Measurements from ENCODE around the gene FAM89A. TPM values are rescaled to one million over a fixed set of nuclear protein-coding genes. Genes with fewer than 3 reads are reported as not detected.
"Not testable (repeated sequence)": the region's sequence is repeated elsewhere in the genome, so short reads cannot be mapped to it uniquely, and the experiment has no call there.

The FAM89A gene
- total and polyA plus RNA-seq, 4 donors: 14.3 to 27.1 (median 23.2) TPM

GRCh38 chr1:231013391-231014015 lies 26.6 kb downstream of the FAM89A start:
- WGBS, 2 donors: 75 to 84% methylated on average over 3 of the region's 3 CpGs
- no peaks in the 10 kb centered on the region for H3K4me1 ChIP-seq (ENCODE audit: control insufficient read depth in 5 of 5, insufficient read depth in 5 of 5, low read length in 5 of 5)
- TF ChIP-seq, protein P1, sequence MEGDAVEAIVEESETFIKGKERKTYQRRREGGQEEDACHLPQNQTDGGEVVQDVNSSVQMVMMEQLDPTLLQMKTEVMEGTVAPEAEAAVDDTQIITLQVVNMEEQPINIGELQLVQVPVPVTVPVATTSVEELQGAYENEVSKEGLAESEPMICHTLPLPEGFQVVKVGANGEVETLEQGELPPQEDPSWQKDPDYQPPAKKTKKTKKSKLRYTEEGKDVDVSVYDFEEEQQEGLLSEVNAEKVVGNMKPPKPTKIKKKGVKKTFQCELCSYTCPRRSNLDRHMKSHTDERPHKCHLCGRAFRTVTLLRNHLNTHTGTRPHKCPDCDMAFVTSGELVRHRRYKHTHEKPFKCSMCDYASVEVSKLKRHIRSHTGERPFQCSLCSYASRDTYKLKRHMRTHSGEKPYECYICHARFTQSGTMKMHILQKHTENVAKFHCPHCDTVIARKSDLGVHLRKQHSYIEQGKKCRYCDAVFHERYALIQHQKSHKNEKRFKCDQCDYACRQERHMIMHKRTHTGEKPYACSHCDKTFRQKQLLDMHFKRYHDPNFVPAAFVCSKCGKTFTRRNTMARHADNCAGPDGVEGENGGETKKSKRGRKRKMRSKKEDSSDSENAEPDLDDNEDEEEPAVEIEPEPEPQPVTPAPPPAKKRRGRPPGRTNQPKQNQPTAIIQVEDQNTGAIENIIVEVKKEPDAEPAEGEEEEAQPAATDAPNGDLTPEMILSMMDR (IDR thresholded peaks at IDR 0.05; ENCODE audit: control extremely low read depth, extremely low read depth): no peak
- H3K9me3 ChIP-seq (ENCODE audit: control insufficient read depth in 4 of 4, insufficient read depth in 3 of 4, low read length in 3 of 4): peaks cover 0 to 2% (median under 1%) of the 10 kb centered on the region in 4 donors
- DNase-seq (no peak), ATAC-seq (ENCODE audit: insufficient read depth, low FRiP score) (no peak)
- H3K9ac ChIP-seq (ENCODE audit: insufficient read depth in 1 of 2, low read length in 2 of 2): no peak overlapping the region
- H3K27ac ChIP-seq (ENCODE audit: low read depth in 1 of 2, low read length in 1 of 2): no peak overlapping the region
- peaks cover 0 to 14% (median 6%) of the 10 kb centered on the region in 4 donors for H3K36me3 ChIP-seq (ENCODE audit: control insufficient read depth in 4 of 4, insufficient read depth in 4 of 4, low read length in 4 of 4)
- H3K27me3 ChIP-seq (ENCODE audit: control insufficient read depth in 3 of 3, insufficient read depth in 3 of 3, low read length in 2 of 3): no peaks in the 10 kb centered on the region
- no peak overlapping the region for H3K4me3 ChIP-seq

- H3K27ac ChIP-seq (ENCODE audit: low read depth in 1 of 2, low read length in 1 of 2): no peak overlapping the region
- no peak overlapping the region for H3K4me3 ChIP-seq
- no peaks in the 10 kb centered on the region for H3K4me1 ChIP-seq (ENCODE audit: control insufficient read depth in 5 of 5, insufficient read depth in 5 of 5, low read length in 5 of 5)
- H3K9ac ChIP-seq (ENCODE audit: insufficient read depth in 1 of 2, low read length in 2 of 2): no peak overlapping the region
- no peak for ATAC-seq (ENCODE audit: insufficient read depth, low FRiP score)
- no peaks in the 10 kb centered on the region for H3K27me3 ChIP-seq (ENCODE audit: control insufficient read depth in 3 of 3, insufficient read depth in 3 of 3, low read length in 2 of 3)
- DNase-seq: no peak
- TF ChIP-seq, protein P1 (IDR thresholded peaks at IDR 0.05; ENCODE audit: control extremely low read depth, extremely low read depth): no peak
- peaks cover 0 to 2% (median under 1%) of the 10 kb centered on the region in 4 donors for H3K9me3 ChIP-seq (ENCODE audit: control insufficient read depth in 4 of 4, insufficient read depth in 3 of 4, low read length in 3 of 4)
- WGBS, 2 donors: 88 to 94% methylated on average over 5 of the region's 5 CpGs
- peaks cover 0 to 10% (median 5%) of the 10 kb centered on the region in 4 donors for H3K36me3 ChIP-seq (ENCODE audit: control insufficient read depth in 4 of 4, insufficient read depth in 4 of 4, low read length in 4 of 4)
Measured at GRCh38 chr1:231011963-231012362, 28.1 kb downstream of the FAM89A start.

- WGBS, 2 donors: 97 to 98% methylated on average over 2 of the region's 2 CpGs
- peaks cover 0 to 2% (median under 1%) of the 10 kb centered on the region in 4 donors for H3K9me3 ChIP-seq (ENCODE audit: control insufficient read depth in 4 of 4, insufficient read depth in 3 of 4, low read length in 3 of 4)
- H3K4me1 ChIP-seq (ENCODE audit: control insufficient read depth in 5 of 5, insufficient read depth in 5 of 5, low read length in 5 of 5): no peaks in the 10 kb centered on the region
- TF ChIP-seq, protein P1 (IDR thresholded peaks at IDR 0.05; ENCODE audit: control extremely low read depth, extremely low read depth): no peak
- H3K9ac ChIP-seq (ENCODE audit: insufficient read depth in 1 of 2, low read length in 2 of 2): no peak overlapping the region
- H3K36me3 ChIP-seq (ENCODE audit: control insufficient read depth in 4 of 4, insufficient read depth in 4 of 4, low read length in 4 of 4): peaks cover 0 to 10% (median 5%) of the 10 kb centered on the region in 4 donors
- DNase-seq (no peak), ATAC-seq (ENCODE audit: insufficient read depth, low FRiP score) (no peak)
- H3K27me3 ChIP-seq (ENCODE audit: control insufficient read depth in 3 of 3, insufficient read depth in 3 of 3, low read length in 2 of 3): no peaks in the 10 kb centered on the region
- H3K27ac ChIP-seq (ENCODE audit: low read depth in 1 of 2, low read length in 1 of 2): no peak overlapping the region
- no peak overlapping the region for H3K4me3 ChIP-seq
Measured at GRCh38 chr1:231011360-231011759, 28.7 kb downstream of the FAM89A start.

GRCh38 chr1:231007535-231007934 lies 32.5 kb downstream of the FAM89A start:
- not testable (repeated sequence) for H3K4me3 ChIP-seq; ATAC-seq (ENCODE audit: insufficient read depth, low FRiP score); H3K9ac ChIP-seq (ENCODE audit: insufficient read depth in 1 of 2, low read length in 2 of 2); DNase-seq; H3K4me1 ChIP-seq (ENCODE audit: control insufficient read depth in 5 of 5, insufficient read depth in 5 of 5, low read length in 5 of 5); H3K27me3 ChIP-seq (ENCODE audit: control insufficient read depth in 3 of 3, insufficient read depth in 3 of 3, low read length in 2 of 3); H3K27ac ChIP-seq (ENCODE audit: low read depth in 1 of 2, low read length in 1 of 2); H3K9me3 ChIP-seq (ENCODE audit: control insufficient read depth in 4 of 4, insufficient read depth in 3 of 4, low read length in 3 of 4)
- H3K36me3 ChIP-seq (ENCODE audit: control insufficient read depth in 4 of 4, insufficient read depth in 4 of 4, low read length in 4 of 4): peaks cover 0 to 13% (median 5%) of the 10 kb centered on the region in 4 donors
- 71 to 82% methylated on average over 1 of the region's 1 CpG for WGBS, 2 donors

Measured in lung (tissue), 12 donors.